DMS53 (cell line): ENCODE data around the gene GAB1.
"Not testable (repeated sequence)": the region's sequence is repeated elsewhere in the genome, so short reads cannot be mapped to it uniquely, and the experiment has no call there.

ENCODE experiments used
- DNase-seq: peaks from one replicate; lab custom pipeline; 2025; lab: John Stamatoyannopoulos, UW

The GAB1 gene

GRCh38 chr4:143338313-143338712, 1.6 kb downstream of the GAB1 start:
- DNase-seq = no peak

- no peak for DNase-seq
Observed at GRCh38 chr4:143339497-143339896, 2.8 kb downstream of the GAB1 start.

GRCh38 chr4:143341186-143341755, 4.6 kb downstream of the GAB1 start:
- DNase-seq = no peak

GRCh38 chr4:143343276-143343831, 6.7 kb downstream of the GAB1 start:
- DNase-seq = no peak

DNA sequence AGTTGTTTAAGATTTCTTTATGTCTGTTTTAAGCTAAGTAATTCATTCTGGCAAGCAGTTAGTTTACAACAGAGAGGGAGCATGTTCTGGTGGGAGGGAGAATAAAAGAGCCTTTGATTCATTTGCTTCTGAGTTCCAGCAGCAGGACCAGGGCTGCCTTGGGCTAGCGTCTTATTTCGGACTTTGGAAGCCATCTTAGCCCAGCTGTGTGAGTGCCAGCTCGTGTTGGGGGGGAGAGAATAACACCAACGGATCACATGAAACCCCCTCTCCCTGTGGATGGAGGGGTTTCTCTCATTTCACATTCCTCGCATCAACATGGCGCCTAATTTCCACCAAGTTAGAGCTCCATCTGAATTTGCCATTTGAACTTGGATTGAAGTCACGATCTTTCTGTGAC, 7.4 kb downstream of the GAB1 start:
- no peak for DNase-seq

GRCh38 chr4:143344774-143345173, 8.1 kb downstream of the GAB1 start:
- DNase-seq = no peak

- DNase-seq = no peak
Observed at GRCh38 chr4:143345356-143345755, 8.7 kb downstream of the GAB1 start.

DNA sequence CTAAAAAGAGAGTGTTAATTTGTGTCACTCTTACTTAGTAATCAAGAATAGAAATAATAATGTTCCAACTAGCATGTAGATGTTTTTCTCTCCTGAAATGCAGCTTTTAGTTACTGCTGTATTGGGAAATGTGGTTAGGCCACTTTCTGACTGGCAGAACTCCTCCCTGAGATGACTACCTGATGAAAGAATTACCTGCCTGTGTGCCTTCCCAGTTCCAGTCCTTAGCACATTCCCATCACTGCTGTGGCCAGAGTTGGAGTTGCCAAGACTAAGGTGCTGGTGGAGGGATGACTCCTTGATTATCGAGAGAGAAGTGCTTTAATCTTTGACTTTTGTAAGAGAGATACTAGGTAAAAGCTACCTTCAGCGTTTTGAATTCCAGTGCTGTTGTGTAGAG, 9.5 kb downstream of the GAB1 start:
- DNase-seq = no peak

DNA sequence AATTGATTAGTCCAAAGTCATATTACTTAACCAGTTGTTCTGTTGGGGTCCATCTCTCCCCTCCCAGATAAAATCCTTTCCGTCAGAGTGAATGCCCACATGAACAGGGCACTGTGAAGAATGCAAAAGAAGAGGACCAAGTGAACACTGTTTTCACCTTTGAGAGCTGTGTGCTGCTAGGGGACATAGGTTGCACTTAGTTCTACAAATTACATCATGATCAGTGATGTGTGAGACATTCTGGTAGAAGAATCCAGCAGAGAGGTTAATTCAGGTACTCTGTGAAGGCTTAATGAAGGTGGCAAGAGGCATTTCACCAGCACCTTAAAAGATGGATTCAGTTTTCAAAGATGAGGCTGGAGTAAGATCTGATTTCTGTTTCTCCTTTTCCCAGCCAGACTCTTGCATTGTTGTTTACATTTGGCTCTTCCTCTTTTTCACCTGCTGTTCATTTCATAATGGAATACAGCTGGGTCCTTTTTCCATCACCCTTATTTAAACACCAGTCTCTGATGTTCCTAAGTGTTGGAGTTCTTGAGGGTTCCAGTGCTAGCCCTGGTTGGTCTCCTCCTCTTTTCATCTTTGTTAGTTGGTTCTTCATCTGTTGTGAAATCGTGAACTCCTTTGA, 10.9 kb downstream of the GAB1 start:
- no peak for DNase-seq

DNA sequence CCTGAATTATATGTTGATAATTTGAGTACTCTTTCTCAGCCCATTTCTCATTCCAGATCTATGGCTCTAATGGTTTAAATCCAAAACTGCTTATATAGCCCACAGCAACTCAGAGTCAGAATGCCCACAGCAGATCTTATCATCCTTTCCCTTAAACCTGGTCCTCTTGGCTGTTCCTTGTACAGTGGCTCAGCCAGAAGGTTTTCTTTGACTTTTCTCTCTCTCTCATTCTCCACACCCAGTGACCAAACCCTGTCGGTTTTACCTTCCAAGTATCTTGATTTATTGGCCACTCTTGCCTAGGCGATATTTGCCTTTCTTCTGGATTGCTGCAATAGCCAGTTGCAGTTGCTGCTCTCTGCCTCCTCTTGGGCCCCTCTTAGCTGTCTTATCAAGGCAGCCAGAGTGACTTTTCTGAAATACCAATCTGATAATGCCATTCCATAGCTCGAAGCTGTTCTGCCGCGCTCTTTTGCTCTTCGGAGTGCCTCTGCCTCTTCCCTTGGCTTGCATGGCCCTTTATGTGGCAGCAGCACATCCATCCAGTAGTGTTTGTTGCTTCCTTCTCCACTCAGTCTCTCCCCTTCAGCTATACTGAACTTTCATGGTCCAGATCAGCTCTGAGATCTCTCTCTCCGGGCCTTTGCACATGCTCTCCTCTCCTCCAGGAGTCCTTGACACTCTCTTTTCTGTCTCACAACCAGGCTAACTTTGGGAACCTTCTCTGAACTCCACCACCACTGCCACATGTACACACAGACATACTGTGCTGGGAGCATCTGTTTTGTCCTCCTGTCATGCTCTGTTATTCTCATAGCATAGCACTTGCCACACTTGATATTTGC, 11.8 kb downstream of the GAB1 start:
- no peak for DNase-seq

DNA sequence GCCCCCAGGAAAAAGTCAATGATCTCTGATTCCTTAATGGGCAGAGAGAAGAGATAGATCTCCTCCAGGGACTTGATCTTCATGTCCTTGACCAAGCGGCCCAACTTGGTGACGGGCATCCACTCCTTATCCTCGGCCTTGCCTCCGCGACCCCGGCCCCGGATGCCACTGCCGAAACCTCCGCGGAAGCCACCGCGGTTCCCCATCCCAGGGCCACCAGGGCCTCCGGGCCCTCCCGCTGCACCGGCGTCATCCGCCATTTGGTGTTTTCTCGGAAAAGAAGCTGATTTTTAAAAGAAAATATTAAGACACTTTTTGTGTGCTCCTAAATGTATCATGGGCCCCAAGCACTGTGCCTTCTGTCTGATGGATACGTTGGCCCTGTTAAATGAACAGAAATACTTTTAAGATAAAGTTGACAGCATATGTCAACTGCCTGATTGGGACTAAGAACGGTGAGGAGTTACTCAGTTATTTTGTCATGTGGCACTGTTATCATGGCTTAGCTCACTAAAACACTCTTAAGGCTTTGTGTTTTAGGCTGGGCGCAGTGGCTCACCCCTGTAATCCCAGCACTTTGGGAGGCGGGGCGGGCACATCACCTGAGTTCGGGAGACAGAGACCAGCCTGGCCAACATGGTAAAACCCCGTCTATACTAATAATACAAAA, 13.3 kb downstream of the GAB1 start:
- DNase-seq = not testable (repeated sequence)

DNA sequence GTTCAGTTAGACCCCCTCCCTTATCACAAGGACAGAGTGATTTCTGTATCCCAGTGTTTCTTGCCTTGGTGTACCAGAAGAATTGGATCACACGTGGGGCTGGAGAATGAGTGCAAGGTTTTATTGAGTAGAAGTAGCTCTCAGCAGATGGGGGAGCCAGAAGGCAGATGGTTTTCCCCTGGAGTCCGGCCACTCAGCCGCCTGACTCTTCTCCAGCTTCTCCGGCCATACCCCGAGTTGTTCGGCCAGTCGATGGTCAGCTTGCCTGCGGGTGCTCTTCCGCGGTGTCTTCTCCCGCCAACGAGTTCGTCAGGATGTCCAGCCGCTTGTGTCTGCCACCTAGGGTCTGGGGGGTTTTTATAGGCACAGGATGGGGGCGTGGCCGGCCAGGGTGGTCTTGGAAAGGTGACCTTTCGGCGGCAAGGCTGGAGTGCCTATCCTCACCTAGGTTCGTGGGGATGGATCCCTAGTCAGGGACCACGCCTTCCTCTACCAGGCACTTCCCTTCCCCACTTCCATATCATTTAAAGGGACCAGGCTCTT, 14.5 kb downstream of the GAB1 start:
- no peak for DNase-seq

DNA sequence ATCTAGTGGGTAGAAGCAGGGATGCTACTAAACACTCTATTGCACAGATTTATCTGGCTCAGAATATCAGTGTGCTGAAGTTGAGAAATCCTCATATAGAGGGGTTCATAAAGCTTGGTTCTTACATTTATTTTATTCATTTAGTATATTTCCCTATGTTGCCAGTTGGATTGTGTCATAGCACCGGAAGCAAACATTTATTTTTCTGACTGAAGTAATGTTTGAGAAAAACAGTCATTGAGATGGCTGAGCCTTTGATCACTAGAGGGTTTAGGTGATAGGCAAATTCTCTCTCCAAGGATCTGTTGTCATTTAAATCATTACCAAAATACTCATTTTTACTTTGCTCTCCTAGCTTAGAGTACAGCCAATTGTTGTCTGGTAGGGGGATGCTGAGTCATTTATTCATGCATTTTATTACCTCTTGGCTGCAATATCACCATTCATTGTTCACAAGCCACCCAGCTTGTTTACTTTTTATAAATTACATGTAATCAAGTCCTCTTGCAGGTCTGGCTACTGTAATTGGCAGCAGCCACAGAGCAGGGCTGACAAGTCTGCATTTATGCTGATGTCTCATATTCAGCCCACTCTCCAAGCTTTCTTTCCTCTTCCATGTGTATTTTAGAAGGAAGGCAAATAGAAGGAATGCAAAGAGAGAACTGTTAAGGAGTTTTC, 15.2 kb downstream of the GAB1 start:
- peak; percentile 38 for DNase-seq

DNA sequence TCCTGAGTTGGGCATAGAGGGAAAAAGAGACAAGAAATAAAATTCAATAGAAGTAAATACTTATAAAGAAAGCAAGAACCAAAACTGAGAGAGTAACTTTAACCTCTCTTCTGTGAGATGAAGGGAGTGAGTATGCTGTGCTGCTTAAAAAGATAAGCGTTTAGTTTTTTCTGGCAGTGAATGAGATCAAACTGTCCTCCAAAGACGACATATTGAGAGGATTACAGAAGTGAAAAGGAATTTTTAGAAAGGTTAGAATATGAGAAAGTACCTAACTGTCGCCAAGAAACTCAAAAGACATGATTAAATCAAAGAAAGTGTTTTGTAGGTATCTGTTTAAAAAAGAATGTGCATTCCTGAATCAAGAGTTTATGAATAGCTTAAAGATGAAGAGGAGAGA, 16.0 kb downstream of the GAB1 start:
- DNase-seq = no peak

DNA sequence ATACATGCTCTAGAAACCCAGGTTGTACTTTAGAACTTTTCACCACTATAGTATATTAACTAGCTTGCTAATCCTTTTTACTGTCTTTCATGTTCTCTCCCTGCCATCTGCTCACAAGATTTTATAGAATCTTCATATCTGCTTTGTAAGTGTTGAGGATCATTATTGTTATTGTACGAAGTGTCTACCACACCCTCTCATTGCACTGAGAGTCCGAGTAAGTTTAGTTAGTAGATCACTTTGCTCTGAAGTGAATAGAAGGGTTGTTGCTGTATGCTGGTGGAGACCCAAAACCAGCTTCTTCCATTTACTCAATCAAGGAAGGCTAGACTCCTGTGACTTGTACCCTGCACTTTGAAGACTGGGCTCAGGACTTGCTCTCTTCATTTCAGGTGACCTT, 17.1 kb downstream of the GAB1 start:
- DNase-seq = no peak

DNA sequence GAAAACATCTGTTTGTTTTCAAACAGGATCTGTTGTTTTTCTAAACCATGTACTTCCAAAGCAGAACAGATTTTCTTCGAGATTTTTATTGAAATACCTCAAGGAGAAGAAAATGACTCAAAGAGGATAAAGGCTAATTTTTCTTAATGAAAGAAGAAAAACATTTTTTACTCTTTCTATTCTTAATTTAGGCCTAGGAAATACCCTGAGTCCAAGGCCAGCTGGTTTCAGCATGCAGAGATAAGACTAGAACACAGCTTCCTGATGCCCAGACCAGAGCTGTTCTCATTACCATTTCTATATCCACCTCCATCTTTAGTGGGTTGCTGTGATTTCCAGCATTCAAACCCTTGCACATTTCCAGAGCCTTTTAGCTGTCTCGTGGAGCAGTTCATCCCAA, 18.3 kb downstream of the GAB1 start:
- DNase-seq = no peak

DNA sequence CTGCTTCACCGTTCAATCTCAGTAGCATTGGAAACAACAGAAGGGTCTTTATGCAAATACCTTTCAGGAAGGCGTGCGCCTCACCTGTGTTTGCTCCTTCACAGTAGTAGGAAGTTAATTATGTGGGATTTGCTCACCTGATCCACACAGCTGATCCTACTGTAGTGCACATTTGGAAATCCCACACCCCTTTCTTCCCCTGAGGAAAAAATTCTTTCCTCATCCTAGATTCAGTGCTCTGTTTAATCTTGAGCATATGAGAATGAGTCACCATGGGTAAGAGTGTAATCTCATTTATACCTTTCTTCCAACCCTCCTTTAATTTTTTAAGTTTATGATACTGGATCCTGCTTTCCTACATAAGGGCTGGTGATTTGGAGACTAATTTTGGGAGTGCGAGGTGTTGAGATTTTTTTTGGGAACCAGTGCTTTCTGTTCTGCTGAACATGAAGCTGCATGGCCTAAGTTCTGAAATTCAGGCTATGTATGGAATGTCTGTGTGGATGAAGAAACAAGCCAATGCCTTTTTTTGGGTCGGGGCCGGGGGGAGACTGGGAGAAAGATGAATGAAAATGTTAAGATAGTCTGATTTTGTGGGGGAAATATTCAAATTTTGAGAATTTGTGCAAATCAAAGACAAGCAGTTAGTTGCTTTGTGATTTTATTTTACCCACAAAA, 19.0 kb downstream of the GAB1 start:
- DNase-seq = no peak

DNA sequence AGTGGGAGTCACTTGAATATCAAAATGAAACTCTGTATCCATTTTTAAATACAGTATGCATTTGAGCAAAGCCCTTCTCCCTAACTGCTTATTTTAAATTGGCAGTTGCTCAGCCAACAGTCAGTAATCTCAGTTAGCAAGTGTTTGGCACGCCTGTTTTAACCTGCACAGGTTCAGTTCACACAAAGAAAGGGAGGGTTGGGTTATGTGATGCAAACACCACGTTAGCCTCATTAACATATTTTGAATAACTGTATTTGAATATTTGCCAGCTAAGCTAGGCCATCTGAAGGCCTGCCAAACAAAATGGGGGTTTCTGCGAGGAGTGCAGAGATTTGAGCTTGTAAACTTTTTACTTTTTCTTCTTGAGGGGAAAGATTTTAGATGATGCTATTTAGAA, 19.8 kb downstream of the GAB1 start:
- DNase-seq = no peak

DNA sequence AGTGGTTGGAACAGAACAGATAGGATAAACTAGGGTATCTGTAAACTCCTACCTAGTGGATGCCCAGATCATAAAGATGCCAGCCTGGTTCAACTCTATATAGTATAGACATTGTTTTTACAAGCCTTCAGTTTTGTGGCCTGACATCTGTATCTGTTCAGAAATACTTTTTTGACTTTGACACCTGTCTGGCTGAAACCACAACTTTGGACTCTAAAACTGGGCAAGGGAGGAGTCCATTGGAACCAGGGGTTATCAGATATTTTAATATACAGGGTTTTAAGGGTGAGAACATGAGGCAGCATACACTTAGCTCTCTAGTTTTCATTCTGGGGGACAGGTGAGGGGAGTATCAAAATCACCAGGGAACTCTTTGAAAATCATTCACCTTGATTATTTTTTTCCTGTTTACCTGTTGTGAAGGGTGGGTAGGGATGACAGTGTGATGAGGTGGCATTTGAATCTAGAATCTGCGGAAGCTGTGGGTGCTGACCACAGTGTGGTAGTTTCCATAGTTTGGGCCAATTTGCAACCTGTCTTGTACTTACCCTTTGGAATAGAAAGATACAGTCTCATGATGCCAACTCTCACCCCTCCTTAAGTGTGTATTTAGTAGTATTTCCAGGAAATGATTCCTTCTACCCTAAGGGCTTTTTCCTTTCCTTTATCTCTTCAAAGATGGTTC, 20.6 kb downstream of the GAB1 start:
- DNase-seq = no peak

GRCh38 chr4:143358419-143358818, 21.7 kb downstream of the GAB1 start:
- no peak for DNase-seq
